ENCODE measurements around the gene ABCB1. TPM values are rescaled to one million over a fixed set of nuclear protein-coding genes. Genes with fewer than 3 reads are reported as not detected.
A peak's percentile ranks its signal among the peaks of the same experiment; 100 is the strongest.

ABCB1 gene
- total and polyA plus RNA-seq, 2 of the 13 experiments (the other 11 are each of a cell fraction or from before 2014, with no cell fraction given): 42.8 to 52.6 TPM

DNA sequence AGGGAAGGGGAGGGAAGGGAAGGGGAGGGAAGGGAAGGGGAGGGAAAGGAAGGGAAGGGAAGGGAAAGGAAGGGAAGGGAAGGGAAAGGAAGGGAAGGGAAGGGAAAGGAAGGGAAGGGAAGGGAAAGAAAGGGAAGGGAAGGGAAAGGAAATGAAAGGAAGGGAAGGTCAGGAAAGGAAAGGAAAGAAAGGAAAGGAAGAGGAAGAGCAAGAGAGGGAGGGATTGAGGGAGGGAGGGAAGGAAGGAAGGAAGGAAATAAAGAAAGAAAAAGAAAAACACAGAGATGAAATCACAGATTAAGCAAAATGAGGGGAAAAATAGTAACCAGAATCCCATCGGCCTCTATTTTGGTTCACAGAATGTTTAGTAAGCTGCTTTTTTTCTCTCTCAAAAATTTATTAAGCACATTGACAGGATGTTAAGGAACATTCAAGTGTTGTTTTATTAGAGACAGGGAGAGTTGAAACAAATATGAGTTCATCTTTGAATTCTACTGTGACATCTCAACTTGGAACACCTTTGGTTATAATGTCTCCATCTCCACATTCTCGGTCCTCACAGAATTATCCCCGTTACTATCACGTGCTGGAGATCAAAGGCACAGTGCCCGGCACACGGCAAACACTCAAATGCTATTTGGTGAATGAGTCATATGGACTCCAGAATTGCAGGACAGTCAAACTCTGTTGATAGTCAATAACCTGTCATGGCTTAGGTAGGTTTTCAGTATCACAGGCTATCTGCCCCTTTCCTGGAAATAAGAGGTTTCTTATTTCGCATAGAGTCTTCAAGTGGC, 52.4 kb downstream of the ABCB1 start (continued):
- TF ChIP-seq, protein P1, sequence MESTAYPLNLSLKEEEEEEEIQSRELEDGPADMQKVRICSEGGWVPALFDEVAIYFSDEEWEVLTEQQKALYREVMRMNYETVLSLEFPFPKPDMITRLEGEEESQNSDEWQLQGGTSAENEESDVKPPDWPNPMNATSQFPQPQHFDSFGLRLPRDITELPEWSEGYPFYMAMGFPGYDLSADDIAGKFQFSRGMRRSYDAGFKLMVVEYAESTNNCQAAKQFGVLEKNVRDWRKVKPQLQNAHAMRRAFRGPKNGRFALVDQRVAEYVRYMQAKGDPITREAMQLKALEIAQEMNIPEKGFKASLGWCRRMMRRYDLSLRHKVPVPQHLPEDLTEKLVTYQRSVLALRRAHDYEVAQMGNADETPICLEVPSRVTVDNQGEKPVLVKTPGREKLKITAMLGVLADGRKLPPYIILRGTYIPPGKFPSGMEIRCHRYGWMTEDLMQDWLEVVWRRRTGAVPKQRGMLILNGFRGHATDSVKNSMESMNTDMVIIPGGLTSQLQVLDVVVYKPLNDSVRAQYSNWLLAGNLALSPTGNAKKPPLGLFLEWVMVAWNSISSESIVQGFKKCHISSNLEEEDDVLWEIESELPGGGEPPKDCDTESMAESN (CRISPR knock-in tag; conservative IDR thresholded peaks at IDR 0.05): no peak
- no peak for TF ChIP-seq HOXA5 (CRISPR knock-in tag; IDR thresholded peaks at IDR 0.05)
- TF ChIP-seq RBM22 (optimal IDR thresholded peaks at IDR 0.05; ENCODE audit: low read length): no peak
- TF ChIP-seq ZNF546 (CRISPR knock-in tag; conservative IDR thresholded peaks at IDR 0.05): no peak
- no peak for TF ChIP-seq TOE1 (CRISPR knock-in tag; IDR thresholded peaks at IDR 0.05)
- no peak for TF ChIP-seq DMAP1 (CRISPR knock-in tag; IDR thresholded peaks at IDR 0.05)
- TF ChIP-seq MLLT10 (CRISPR knock-in tag; IDR thresholded peaks at IDR 0.05): no peak
- TF ChIP-seq MTA1 (CRISPR knock-in tag; IDR thresholded peaks at IDR 0.05; ENCODE audit: borderline replicate concordance): no peak
- TF ChIP-seq ZNF598 (CRISPR knock-in tag; IDR thresholded peaks at IDR 0.05; ENCODE audit: borderline replicate concordance): no peak
- TF ChIP-seq, protein P2, sequence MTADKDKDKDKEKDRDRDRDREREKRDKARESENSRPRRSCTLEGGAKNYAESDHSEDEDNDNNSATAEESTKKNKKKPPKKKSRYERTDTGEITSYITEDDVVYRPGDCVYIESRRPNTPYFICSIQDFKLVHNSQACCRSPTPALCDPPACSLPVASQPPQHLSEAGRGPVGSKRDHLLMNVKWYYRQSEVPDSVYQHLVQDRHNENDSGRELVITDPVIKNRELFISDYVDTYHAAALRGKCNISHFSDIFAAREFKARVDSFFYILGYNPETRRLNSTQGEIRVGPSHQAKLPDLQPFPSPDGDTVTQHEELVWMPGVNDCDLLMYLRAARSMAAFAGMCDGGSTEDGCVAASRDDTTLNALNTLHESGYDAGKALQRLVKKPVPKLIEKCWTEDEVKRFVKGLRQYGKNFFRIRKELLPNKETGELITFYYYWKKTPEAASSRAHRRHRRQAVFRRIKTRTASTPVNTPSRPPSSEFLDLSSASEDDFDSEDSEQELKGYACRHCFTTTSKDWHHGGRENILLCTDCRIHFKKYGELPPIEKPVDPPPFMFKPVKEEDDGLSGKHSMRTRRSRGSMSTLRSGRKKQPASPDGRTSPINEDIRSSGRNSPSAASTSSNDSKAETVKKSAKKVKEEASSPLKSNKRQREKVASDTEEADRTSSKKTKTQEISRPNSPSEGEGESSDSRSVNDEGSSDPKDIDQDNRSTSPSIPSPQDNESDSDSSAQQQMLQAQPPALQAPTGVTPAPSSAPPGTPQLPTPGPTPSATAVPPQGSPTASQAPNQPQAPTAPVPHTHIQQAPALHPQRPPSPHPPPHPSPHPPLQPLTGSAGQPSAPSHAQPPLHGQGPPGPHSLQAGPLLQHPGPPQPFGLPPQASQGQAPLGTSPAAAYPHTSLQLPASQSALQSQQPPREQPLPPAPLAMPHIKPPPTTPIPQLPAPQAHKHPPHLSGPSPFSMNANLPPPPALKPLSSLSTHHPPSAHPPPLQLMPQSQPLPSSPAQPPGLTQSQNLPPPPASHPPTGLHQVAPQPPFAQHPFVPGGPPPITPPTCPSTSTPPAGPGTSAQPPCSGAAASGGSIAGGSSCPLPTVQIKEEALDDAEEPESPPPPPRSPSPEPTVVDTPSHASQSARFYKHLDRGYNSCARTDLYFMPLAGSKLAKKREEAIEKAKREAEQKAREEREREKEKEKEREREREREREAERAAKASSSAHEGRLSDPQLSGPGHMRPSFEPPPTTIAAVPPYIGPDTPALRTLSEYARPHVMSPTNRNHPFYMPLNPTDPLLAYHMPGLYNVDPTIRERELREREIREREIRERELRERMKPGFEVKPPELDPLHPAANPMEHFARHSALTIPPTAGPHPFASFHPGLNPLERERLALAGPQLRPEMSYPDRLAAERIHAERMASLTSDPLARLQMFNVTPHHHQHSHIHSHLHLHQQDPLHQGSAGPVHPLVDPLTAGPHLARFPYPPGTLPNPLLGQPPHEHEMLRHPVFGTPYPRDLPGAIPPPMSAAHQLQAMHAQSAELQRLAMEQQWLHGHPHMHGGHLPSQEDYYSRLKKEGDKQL (CRISPR knock-in tag; IDR thresholded peaks at IDR 0.05; ENCODE audit: low read depth): peak; percentile 59; the same call in 1 of the 2 replicates
- TF ChIP-seq ZNF841 (CRISPR knock-in tag; IDR thresholded peaks at IDR 0.05; ENCODE audit: borderline replicate concordance): no peak
- TF ChIP-seq ZNF12 (CRISPR knock-in tag; IDR thresholded peaks at IDR 0.05): no peak; the same call in 1 of the 2 replicates
- TF ChIP-seq ZNF720 (CRISPR knock-in tag; IDR thresholded peaks at IDR 0.05): no peak
- TF ChIP-seq, protein P3, sequence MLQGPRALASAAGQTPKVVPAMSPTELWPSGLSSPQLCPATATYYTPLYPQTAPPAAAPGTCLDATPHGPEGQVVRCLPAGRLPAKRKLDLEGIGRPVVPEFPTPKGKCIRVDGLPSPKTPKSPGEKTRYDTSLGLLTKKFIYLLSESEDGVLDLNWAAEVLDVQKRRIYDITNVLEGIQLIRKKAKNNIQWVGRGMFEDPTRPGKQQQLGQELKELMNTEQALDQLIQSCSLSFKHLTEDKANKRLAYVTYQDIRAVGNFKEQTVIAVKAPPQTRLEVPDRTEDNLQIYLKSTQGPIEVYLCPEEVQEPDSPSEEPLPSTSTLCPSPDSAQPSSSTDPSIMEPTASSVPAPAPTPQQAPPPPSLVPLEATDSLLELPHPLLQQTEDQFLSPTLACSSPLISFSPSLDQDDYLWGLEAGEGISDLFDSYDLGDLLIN (CRISPR knock-in tag; IDR thresholded peaks at IDR 0.05; ENCODE audit: borderline replicate concordance): no peak
- TF ChIP-seq ATAD3A (CRISPR knock-in tag; IDR thresholded peaks at IDR 0.05): no peak
- TF ChIP-seq POLR2A (IDR thresholded peaks at IDR 0.05; ENCODE audit: insufficient read depth in 1 of 2, low read depth in 2 of 2, low read length in 2 of 2): no peak
- no peak for TF ChIP-seq SMARCE1 (IDR thresholded peaks at IDR 0.05; ENCODE audit: borderline replicate concordance)
- no peak for TF ChIP-seq SETDB1 (CRISPR knock-in tag; IDR thresholded peaks at IDR 0.05; ENCODE audit: borderline replicate concordance)
- TF ChIP-seq PRPF4 (IDR thresholded peaks at IDR 0.05; ENCODE audit: low read depth, low read length, poor library complexity, severe bottlenecking): no peak
- TF ChIP-seq SRSF1 (optimal IDR thresholded peaks at IDR 0.05; ENCODE audit: low read depth, low read length): no peak
- TF ChIP-seq TRIM24 (CRISPR knock-in tag; IDR thresholded peaks at IDR 0.05): no peak
- no peak for TF ChIP-seq SNRNP70 (IDR thresholded peaks at IDR 0.05; ENCODE audit: low read depth, low read length)
